GM18870 (cell line): Measurements from ENCODE around the gene GTF3C1.

Experiments used
- ATAC-seq: cut with Tn5 transposase; IDR thresholded peaks from one replicate; pipeline ENCODE4 v1.9.1; 2021; ENCODE audit warnings: moderate library complexity; ENCODE audit not compliant: unreplicated experiment

The GTF3C1 gene

DNA sequence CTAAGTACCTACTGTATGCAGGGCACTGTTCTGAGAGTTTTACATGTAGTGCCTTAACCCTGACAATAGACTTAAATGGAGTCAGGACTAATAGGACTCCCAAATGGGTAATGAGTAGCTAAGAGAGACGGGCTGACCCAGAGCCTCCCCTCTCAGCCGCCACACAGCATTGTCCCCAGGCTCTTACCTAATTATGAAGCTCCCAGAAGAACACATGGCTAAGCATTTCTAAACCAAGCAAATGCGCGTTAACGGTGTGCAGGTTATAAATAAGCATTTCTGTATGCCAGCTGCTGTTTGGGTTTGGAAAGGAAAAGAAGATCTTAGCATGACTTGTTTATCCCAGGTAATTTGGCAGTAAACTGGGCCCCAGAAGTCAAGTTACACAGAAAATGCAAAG is 14.5 kb upstream of the GTF3C1 start:
- ATAC-seq, result no peak

GRCh38 chr16:27561216-27561615 is 11.5 kb upstream of the GTF3C1 start:
- no peak for ATAC-seq

GRCh38 chr16:27558932-27559331 is 9.2 kb upstream of the GTF3C1 start:
- no peak for ATAC-seq

DNA sequence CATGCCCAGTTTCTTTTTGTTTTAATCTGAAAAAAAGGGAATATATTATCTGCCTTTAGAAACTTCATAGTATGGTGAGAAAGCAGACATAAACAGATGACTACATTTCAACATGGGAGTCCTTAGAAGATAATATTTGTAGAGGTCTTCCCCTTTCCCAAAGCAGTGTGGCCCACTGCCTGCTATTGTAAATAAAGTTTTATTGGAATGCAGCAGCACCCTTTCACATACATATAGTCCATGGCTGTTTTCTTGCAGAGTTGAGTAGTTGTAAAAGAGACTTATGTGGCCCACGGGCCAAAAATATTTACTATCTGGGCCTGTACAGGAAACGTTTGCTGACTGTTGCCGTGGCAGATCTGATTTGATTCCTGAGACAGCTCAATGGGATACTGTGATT is 8.7 kb upstream of the GTF3C1 start:
- ATAC-seq, result no peak

DNA sequence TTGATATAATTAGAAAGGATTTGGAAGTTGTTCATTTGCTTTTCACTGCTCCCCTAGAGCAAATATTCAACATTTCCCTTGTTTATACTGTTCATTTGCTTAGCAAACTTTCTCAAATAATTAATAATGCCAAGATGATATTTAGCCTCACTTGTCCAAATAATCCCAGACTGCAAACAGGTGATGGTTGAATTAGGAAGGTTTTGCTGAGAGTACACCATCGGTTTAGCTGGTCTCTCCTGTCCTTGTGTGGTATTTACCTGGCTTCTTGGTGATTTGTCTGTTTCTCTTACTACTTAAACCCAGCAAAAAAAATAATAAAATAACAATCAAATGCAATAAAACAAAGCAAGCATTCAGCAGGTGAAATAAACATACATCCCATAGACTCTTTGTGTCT is 6.8 kb upstream of the GTF3C1 start:
- ATAC-seq, result no peak

DNA sequence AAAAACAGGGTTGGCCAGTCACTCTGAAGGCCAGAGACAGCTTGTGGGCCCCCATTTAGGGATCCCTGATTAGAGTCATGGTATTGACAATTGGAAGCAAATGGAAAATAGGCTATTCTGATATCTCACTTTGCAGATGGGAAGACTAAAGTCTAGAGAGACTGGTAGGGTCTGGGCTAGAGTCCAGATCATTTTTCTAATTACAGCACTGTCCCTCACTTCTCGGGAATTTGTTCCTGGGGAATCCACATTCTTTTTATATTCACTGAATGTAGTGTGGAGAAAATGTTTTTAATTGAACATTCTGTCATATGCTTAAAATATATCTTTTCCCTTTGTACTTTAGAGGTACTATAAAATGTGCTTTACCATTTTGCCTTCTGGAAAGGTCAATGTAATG is 1.3 kb upstream of the GTF3C1 start:
- no peak for ATAC-seq

- no peak for ATAC-seq
Observed at GRCh38 chr16:27550582-27550920, 838 bp upstream of the GTF3C1 start.

DNA sequence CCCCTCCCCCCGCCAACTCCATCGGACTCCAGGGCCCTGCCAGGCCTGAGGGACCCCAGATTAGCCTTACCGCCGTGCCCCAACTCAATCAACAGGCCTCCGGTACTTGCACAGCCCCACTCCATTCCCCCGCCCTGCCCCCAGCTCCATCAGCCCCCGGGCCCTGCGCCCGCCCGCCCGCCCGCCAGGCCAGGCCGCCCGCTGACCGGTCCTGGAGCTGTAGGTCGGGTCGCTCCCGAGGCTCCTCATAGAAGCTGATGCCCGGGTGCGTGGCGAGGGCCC is 308 bp downstream of the GTF3C1 start:
- ATAC-seq, result no peak

GRCh38 chr16:27547851-27548250 is 1.9 kb downstream of the GTF3C1 start:
- no peak for ATAC-seq

DNA sequence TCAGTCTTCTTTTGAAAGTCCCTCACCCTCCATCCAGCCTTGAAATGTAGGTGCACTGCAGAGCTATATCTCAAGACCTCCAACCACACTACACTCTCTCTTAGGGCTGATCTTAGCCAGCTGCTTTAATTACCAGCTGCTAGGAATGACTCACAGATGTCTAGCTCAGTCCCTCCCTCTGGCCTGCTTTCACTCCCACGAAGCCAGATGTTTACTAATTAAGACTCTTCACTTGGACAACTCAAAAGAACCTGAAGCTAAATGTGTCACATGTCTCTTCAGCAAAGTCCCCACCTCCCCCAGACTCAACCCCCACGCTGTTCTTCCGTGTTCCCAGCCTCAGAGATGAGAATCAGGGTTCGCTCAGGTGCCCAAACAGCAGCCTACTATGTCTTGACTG is 2.6 kb downstream of the GTF3C1 start:
- ATAC-seq, result no peak

DNA sequence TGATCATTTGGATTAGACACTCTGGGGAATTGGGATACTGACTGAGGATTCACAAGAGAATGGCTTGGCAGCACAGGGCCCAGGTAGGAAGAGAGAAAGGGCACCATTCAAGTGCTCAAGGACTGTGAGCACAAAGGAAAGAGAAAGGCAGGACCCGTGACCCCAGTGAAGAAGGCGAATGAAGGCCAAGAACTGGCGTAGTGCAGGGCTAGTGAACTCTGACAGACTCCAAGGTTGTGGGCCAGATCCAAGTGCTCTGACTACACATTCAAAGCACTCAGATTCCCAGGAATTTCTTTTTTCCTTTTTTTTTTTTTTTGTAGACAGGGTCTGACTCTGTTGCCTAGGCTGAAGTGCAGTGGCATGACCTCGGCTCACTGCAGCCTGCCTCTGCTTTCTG is 5.0 kb downstream of the GTF3C1 start:
- ATAC-seq, result no peak

DNA sequence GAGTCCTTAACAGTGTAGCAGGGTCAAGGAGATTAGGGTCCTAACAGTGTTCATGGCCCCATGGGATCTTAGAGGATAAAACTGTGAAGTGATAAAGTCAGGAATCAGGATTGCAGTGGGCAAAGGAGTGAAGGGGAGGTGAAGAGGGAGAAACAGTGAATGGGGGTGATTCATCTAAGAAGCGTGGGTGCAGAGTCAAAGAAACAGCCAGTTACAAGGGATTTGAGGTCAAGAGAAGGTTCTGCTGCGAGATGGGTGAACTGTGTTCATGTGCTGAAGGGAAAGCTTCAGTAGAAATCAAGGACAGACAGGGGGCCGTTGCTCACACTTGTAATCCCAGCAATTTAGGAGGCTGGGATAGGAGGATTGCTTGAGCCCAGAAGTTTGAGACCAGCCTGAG is 5.9 kb downstream of the GTF3C1 start:
- ATAC-seq, result no peak

DNA sequence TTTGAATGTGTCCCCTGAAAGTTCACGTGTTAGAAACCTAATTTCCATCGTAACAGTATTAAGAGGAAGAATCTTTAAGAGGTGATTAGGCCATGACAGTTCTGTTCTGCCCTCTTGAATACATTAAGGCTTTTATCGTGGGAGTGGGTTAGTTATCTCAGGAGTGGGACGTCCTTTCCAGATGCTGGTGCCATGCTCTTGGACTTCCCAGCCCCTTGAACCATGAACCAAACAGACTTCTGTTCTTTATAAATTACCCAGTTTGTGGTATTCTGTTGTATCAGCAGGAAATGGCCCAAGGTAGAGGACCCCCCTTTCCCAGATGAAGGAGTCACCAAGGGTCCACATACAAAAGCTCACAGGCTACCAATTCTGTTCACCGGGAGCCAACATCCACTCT is 10.1 kb downstream of the GTF3C1 start:
- ATAC-seq, result no peak

DNA sequence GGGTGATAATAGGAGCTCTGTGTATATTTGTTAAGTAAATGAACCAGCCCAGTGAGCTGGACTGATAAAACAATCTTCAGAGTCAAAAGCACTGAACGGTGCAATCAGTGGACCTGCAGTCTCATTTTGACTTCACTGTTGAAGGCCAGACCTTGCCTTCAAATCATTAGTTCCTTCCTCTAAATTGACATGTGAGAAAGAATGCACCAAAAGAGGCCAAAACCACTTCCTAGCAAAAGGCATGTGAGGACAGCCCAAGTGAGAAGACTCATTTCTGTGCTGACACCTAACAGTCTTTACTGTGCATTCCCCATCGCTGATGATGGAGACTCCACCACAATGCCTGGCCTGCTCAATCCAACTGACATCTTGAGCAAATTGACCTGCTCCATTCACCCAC is 10.6 kb downstream of the GTF3C1 start:
- no peak for ATAC-seq

- ATAC-seq, result no peak
Observed at GRCh38 chr16:27538528-27538927, 11.2 kb downstream of the GTF3C1 start.

DNA sequence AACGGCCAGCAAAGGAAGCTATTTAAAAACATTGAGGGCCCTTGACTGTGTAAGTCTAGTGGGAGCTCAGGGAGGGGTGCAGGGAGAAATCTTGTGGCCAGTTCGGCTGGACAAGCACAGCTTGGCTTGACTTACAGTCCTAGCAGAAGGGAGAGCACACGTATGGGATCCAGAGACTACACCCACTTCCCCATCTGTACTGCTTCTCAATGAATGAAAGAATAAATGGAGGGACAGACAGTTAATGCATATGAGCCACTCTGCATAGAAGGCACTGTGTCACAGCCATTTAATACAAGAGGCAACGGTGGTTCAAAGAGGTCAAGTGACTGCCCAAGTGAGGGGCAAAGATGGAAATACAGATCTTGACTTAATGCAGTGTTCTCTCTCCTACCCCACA is 15.5 kb downstream of the GTF3C1 start:
- ATAC-seq, result no peak

GRCh38 chr16:27531826-27532800 is 17.6 kb downstream of the GTF3C1 start:
- no peak for ATAC-seq

GRCh38 chr16:27531186-27531585 is 18.5 kb downstream of the GTF3C1 start:
- no peak for ATAC-seq

- no peak for ATAC-seq
Observed at GRCh38 chr16:27529962-27530361, 19.8 kb downstream of the GTF3C1 start.

DNA sequence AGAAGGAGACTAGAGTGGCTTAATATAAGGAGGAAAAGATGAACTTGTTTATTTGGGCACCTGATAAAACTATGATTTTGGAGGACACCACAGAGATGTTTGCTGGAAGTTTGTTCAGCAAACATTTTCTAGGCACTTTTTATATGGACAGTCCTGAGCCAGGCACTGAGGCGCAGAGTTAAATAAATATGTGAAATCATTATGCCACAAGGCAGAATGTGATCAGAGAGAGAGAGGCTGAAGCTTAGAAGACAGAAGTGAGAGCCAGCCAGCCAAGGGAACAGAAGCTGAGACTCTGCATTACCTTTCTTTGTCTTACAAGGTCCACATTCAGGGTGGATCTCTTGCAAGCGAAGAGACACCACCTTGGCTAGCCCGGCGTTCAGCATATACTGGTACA is 21.4 kb downstream of the GTF3C1 start:
- no peak for ATAC-seq

- no peak for ATAC-seq
Observed at GRCh38 chr16:27526180-27526579, 23.5 kb downstream of the GTF3C1 start.

GRCh38 chr16:27522173-27522707 is 27.5 kb downstream of the GTF3C1 start:
- ATAC-seq, result no peak
